SU-DHL-6 (cell line): ENCODE data around the gene RBFOX2.

ENCODE experiments used
- CTCF ChIP-seq: fragments of 200-600 bp; sonication (generic); IDR thresholded peaks from one replicate; pipeline ENCODE4 v1.5.1; 2017; ENCODE audit warnings: antibody characterized with exemption, mild to moderate bottlenecking, low read length, moderate library complexity; ENCODE audit not compliant: insufficient read depth, poor library complexity, severe bottlenecking
- EZH2phosphoT487 ChIP-seq: fragments of 200-600 bp; sonication (generic), shearing (Covaris generic); conservative IDR thresholded peaks from 2 replicates; pipeline ENCODE4 v1.6.1; 2018; ENCODE audit warnings: mild to moderate bottlenecking, antibody characterized with exemption, low read length, moderate library complexity, mixed read lengths

GRCh38 chr22:35782504-35782903 lies 246.1 kb downstream of the RBFOX2 start:
- no peak for TF ChIP-seq EZH2phosphoT487
- no peak for TF ChIP-seq CTCF
